Activated CD4-positive, alpha-beta T cell treated with anti-CD3 and anti-CD28 coated beads for 48 hours (primary cell): ENCODE measurements around the gene SCUBE2.
"Not testable (repeated sequence)": the region's sequence is repeated elsewhere in the genome, so short reads cannot be mapped to it uniquely, and the experiment has no call there.

ENCODE experiments used
- DNase-seq: peaks from one replicate; pipeline ENCODE4 v3.0.0-alpha.2; 2020

The SCUBE2 gene

GRCh38 chr11:9103542-9104276 is 12.3 kb upstream of the SCUBE2 start:
- no peak for DNase-seq

GRCh38 chr11:9099617-9100016 is 8.2 kb upstream of the SCUBE2 start:
- no peak for DNase-seq

GRCh38 chr11:9098455-9098854 is 7.1 kb upstream of the SCUBE2 start:
- not testable (repeated sequence) for DNase-seq

GRCh38 chr11:9097186-9097943 is 6.0 kb upstream of the SCUBE2 start:
- DNase-seq = not testable (repeated sequence)

GRCh38 chr11:9096427-9096826 is 5.0 kb upstream of the SCUBE2 start:
- DNase-seq = no peak

GRCh38 chr11:9095421-9095820 is 4.0 kb upstream of the SCUBE2 start:
- peak; percentile 27 for DNase-seq

GRCh38 chr11:9094420-9094819 is 3.0 kb upstream of the SCUBE2 start:
- DNase-seq = no peak

GRCh38 chr11:9092853-9093778 is 1.7 kb upstream of the SCUBE2 start:
- no peak for DNase-seq

GRCh38 chr11:9092072-9092471 is 673 bp upstream of the SCUBE2 start:
- no peak for DNase-seq

- DNase-seq = no peak
These were observed 833 bp downstream of the SCUBE2 start for GRCh38 chr11:9090488-9091043.

GRCh38 chr11:9089636-9090035 is 1.8 kb downstream of the SCUBE2 start:
- no peak for DNase-seq

- no peak for DNase-seq
These were observed 2.3 kb downstream of the SCUBE2 start for GRCh38 chr11:9089061-9089460.

- no peak for DNase-seq
These were observed 8.8 kb downstream of the SCUBE2 start for GRCh38 chr11:9082575-9082974.

GRCh38 chr11:9081153-9081552 is 10.2 kb downstream of the SCUBE2 start:
- no peak for DNase-seq

- no peak for DNase-seq
These were observed 13.0 kb downstream of the SCUBE2 start for GRCh38 chr11:9078113-9079086.

- no peak for DNase-seq
These were observed 14.2 kb downstream of the SCUBE2 start for GRCh38 chr11:9077164-9077563.

GRCh38 chr11:9076661-9077060 is 14.7 kb downstream of the SCUBE2 start:
- DNase-seq = no peak

GRCh38 chr11:9076046-9076445 is 15.4 kb downstream of the SCUBE2 start:
- DNase-seq = no peak

- DNase-seq = no peak
These were observed 15.8 kb downstream of the SCUBE2 start for GRCh38 chr11:9075556-9075955.

GRCh38 chr11:9074338-9075029 is 16.9 kb downstream of the SCUBE2 start:
- DNase-seq = no peak
